Subcutaneous abdominal adipose tissue (tissue), 5 donors: Measurements from ENCODE around the gene RNASE11.

Experiments
- H3K27ac ChIP-seq: one replicate; pipeline ENCODE4 v1.7.0; 2013; ENCODE audit warnings: low read depth, mild to moderate bottlenecking, inconsistent platforms, low read length, moderate library complexity
- H3K27me3 ChIP-seq, 5 donors: one replicate each; pipeline ENCODE4 v1.7.0; 2013; ENCODE audit warnings: low read length in 5 of 5, inconsistent platforms in 1 of 5; ENCODE audit not compliant: control insufficient read depth in 5 of 5, insufficient read depth in 4 of 5
- H3K36me3 ChIP-seq, 5 donors: one replicate each; pipeline ENCODE4 v1.7.0; 2013; ENCODE audit warnings: low read length in 5 of 5; ENCODE audit not compliant: control insufficient read depth in 5 of 5, insufficient read depth in 5 of 5
- H3K4me1 ChIP-seq, 5 donors: one replicate each; pipeline ENCODE4 v1.7.0; 2013; ENCODE audit warnings: low read length in 5 of 5, mild to moderate bottlenecking in 3 of 5, moderate library complexity in 1 of 5; ENCODE audit not compliant: control insufficient read depth in 5 of 5, insufficient read depth in 5 of 5
- H3K4me3 ChIP-seq, 5 donors: one replicate each; pipeline ENCODE4 v1.7.0; 2013; ENCODE audit warnings: low read length in 5 of 5, low read depth in 1 of 5
- H3K9ac ChIP-seq, 5 donors: one replicate each; pipeline ENCODE4 v1.7.0; 2013; ENCODE audit warnings: low read length in 5 of 5, mild to moderate bottlenecking in 4 of 5, moderate library complexity in 3 of 5
- H3K9me3 ChIP-seq, 5 donors: one replicate each; pipeline ENCODE4 v1.7.0; 2013; ENCODE audit warnings: low read length in 5 of 5; ENCODE audit not compliant: control insufficient read depth in 5 of 5
- donor health status: healthy.
- donor health status: healthy.
- donor health status: healthy.
- donor health status: healthy.
- donor health status: healthy.

RNASE11 gene

GRCh38 chr14:20614038-20614840 lies 26.4 kb upstream of the RNASE11 start:
- H3K36me3 ChIP-seq, result no peaks in the 10 kb centered on the region
- no peaks in the 10 kb centered on the region for H3K9me3 ChIP-seq
- peak overlapping the region; percentile 62 to 95 (median 72) for H3K4me3 ChIP-seq
- H3K27me3 ChIP-seq, result no peaks in the 10 kb centered on the region
- peaks cover 5 to 36% (median 29%) of the 10 kb centered on the region in 5 donors for H3K4me1 ChIP-seq
- H3K27ac ChIP-seq, result peak overlapping the region; percentile 66
- H3K9ac ChIP-seq, result peak overlapping the region in 4 of 5 donors; percentile 62 to 72 (median 67)

- Histone ChIP-seq H3K27me3 (no peaks in the 10 kb centered on the region), H3K27ac (peak overlapping the region; percentile 66), H3K4me1 (peaks cover 5 to 36% (median 29%) of the 10 kb centered on the region in 5 donors), H3K4me3 (peak overlapping the region; percentile 62 to 95 (median 72)), H3K36me3 (no peaks in the 10 kb centered on the region), H3K9ac (peak overlapping the region in 4 of 5 donors; percentile 62 to 72 (median 67)), H3K9me3 (no peaks in the 10 kb centered on the region)
Observed at GRCh38 chr14:20613094-20614037, 25.6 kb upstream of the RNASE11 start.

- Histone ChIP-seq H3K27ac (no peak overlapping the region), H3K36me3 (no peaks in the 10 kb centered on the region), H3K9ac (no peak overlapping the region), H3K9me3 (no peaks in the 10 kb centered on the region), H3K4me3 (no peak overlapping the region), H3K27me3 (no peaks in the 10 kb centered on the region), H3K4me1 (peaks cover 5 to 36% (median 29%) of the 10 kb centered on the region in 5 donors)
Observed at GRCh38 chr14:20612403-20612802, 24.6 kb upstream of the RNASE11 start.

GRCh38 chr14:20611277-20611676 lies 23.5 kb upstream of the RNASE11 start:
- no peaks in the 10 kb centered on the region for H3K36me3 ChIP-seq
- H3K9me3 ChIP-seq, result no peaks in the 10 kb centered on the region
- no peaks in the 10 kb centered on the region for H3K27me3 ChIP-seq
- H3K4me1 ChIP-seq, result peaks cover 5 to 36% (median 29%) of the 10 kb centered on the region in 5 donors
- H3K4me3 ChIP-seq, result no peak overlapping the region
- H3K27ac ChIP-seq, result no peak overlapping the region
- H3K9ac ChIP-seq, result no peak overlapping the region

- H3K4me3 ChIP-seq, result peak overlapping the region; percentile 68 to 92 (median 90)
- no peaks in the 10 kb centered on the region for H3K36me3 ChIP-seq
- peak overlapping the region; percentile 40 to 85 (median 76) for H3K9ac ChIP-seq
- peaks cover 5 to 36% (median 29%) of the 10 kb centered on the region in 5 donors for H3K4me1 ChIP-seq
- H3K27me3 ChIP-seq, result no peaks in the 10 kb centered on the region
- no peaks in the 10 kb centered on the region for H3K9me3 ChIP-seq
- H3K27ac ChIP-seq, result peak overlapping the region; percentile 64
Observed at GRCh38 chr14:20610002-20610765, 22.4 kb upstream of the RNASE11 start.

- Histone ChIP-seq H3K36me3 (no peaks in the 10 kb centered on the region), H3K27ac (peak overlapping the region; percentile 64), H3K4me3 (peak overlapping the region; percentile 79 to 92 (median 90)), H3K4me1 (peaks cover 5 to 33% (median 26%) of the 10 kb centered on the region in 5 donors), H3K27me3 (no peaks in the 10 kb centered on the region), H3K9me3 (no peaks in the 10 kb centered on the region), H3K9ac (peak overlapping the region; percentile 40 to 85 (median 76))
Observed at GRCh38 chr14:20609215-20610001, 21.6 kb upstream of the RNASE11 start.

- H3K9me3 ChIP-seq, result no peaks in the 10 kb centered on the region
- peaks cover 5 to 24% (median 17%) of the 10 kb centered on the region in 5 donors for H3K4me1 ChIP-seq
- H3K4me3 ChIP-seq, result no peak overlapping the region
- H3K27ac ChIP-seq, result no peak overlapping the region
- no peaks in the 10 kb centered on the region for H3K36me3 ChIP-seq
- no peaks in the 10 kb centered on the region for H3K27me3 ChIP-seq
- H3K9ac ChIP-seq, result no peak overlapping the region
Observed at GRCh38 chr14:20608383-20609110, 20.7 kb upstream of the RNASE11 start.

GRCh38 chr14:20607617-20608016 lies 19.8 kb upstream of the RNASE11 start:
- Histone ChIP-seq H3K9ac (no peak overlapping the region), H3K4me1 (peaks cover 4 to 21% (median 13%) of the 10 kb centered on the region in 5 donors), H3K27me3 (no peaks in the 10 kb centered on the region), H3K9me3 (no peaks in the 10 kb centered on the region), H3K4me3 (no peak overlapping the region), H3K36me3 (no peaks in the 10 kb centered on the region), H3K27ac (no peak overlapping the region)
